ENCODE data around the gene ESPNL. TPM values are rescaled to one million over a fixed set of nuclear protein-coding genes. Genes with fewer than 3 reads are reported as not detected.

Gene ESPNL
- total RNA-seq, 1 experiment from 2014 or later: 1.1 TPM

- Mint-ChIP-seq H3K4me1 (no peaks in the 10 kb centered on the region), H3K27ac (no peak overlapping the region)
These were observed 26.2 kb downstream of the ESPNL start for GRCh38 chr2:238126338-238126737.

GRCh38 chr2:238126775-238127164 lies 26.6 kb downstream of the ESPNL start:
- no peaks in the 10 kb centered on the region for H3K4me1 Mint-ChIP-seq
- no peaks in the 10 kb centered on the region for H3K27me3 Mint-ChIP-seq (ENCODE audit: low read depth)
- no peaks in the 10 kb centered on the region for H3K36me3 Mint-ChIP-seq
- ChIA-PET POLR2A (no interaction called here), CTCF (interaction anchor here (0.6 to 2.7 kb wide), 15 partner anchors 12 to 614 kb away, joined by 3 to 41 read pairs (median 4); partner anchors contain the start of gene KLHL30)
- no peak overlapping the region for H3K27ac Mint-ChIP-seq
- no peaks in the 10 kb centered on the region for H3K9me3 Mint-ChIP-seq
- TF ChIP-seq CREM (CRISPR knock-in tag; IDR thresholded peaks at IDR 0.05): no peak
- no peak for TF ChIP-seq RELA (CRISPR knock-in tag; IDR thresholded peaks at IDR 0.05; ENCODE audit: borderline replicate concordance)
- TF ChIP-seq ZNF317 (CRISPR knock-in tag; IDR thresholded peaks at IDR 0.05; ENCODE audit: borderline replicate concordance, low read depth): no peak
- no peak for TF ChIP-seq ZNF138 (CRISPR knock-in tag; conservative IDR thresholded peaks at IDR 0.05)
- TF ChIP-seq USF2 (CRISPR knock-in tag; IDR thresholded peaks at IDR 0.05): no peak
- no peak for TF ChIP-seq NFATC4 (CRISPR knock-in tag; IDR thresholded peaks at IDR 0.05)
- no peak for ATAC-seq
- no peak overlapping the region for H3K4me3 Mint-ChIP-seq
- no peak for DNase-seq (ENCODE audit: low spot score)

More at GRCh38 chr2:238126338-238126737, 26.2 kb downstream of the ESPNL start:
- H3K27me3 Mint-ChIP-seq (ENCODE audit: low read depth): no peaks in the 10 kb centered on the region
- H3K4me3 Mint-ChIP-seq: no peak overlapping the region
- H3K9me3 Mint-ChIP-seq: no peaks in the 10 kb centered on the region
- DNase-seq (ENCODE audit: low spot score) (no peak), ATAC-seq (no peak)
- H3K36me3 Mint-ChIP-seq: no peaks in the 10 kb centered on the region
- ChIA-PET CTCF (interaction anchor here (0.8 kb wide), 1 partner anchor 13 kb away, joined by 3 read pairs; no protein-coding TSS in a partner anchor), POLR2A (no interaction called here)
- TF ChIP-seq, protein P1, sequence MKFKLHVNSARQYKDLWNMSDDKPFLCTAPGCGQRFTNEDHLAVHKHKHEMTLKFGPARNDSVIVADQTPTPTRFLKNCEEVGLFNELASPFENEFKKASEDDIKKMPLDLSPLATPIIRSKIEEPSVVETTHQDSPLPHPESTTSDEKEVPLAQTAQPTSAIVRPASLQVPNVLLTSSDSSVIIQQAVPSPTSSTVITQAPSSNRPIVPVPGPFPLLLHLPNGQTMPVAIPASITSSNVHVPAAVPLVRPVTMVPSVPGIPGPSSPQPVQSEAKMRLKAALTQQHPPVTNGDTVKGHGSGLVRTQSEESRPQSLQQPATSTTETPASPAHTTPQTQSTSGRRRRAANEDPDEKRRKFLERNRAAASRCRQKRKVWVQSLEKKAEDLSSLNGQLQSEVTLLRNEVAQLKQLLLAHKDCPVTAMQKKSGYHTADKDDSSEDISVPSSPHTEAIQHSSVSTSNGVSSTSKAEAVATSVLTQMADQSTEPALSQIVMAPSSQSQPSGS (CRISPR knock-in tag; IDR thresholded peaks at IDR 0.05; ENCODE audit: borderline replicate concordance, low read depth): no peak
- no peak for TF ChIP-seq E2F5 (CRISPR knock-in tag; IDR thresholded peaks at IDR 0.05)
- TF ChIP-seq ZNF263 (CRISPR knock-in tag; IDR thresholded peaks at IDR 0.05; ENCODE audit: low read depth): no peak
- no peak for TF ChIP-seq ZBTB21 (CRISPR knock-in tag; IDR thresholded peaks at IDR 0.05; ENCODE audit: borderline replicate concordance)
- no peak for TF ChIP-seq SMAD3 (CRISPR knock-in tag; IDR thresholded peaks at IDR 0.05; ENCODE audit: borderline replicate concordance)
- no peak for TF ChIP-seq IRF2 (CRISPR knock-in tag; IDR thresholded peaks at IDR 0.05; ENCODE audit: borderline replicate concordance, low read depth)
- no peak for TF ChIP-seq NFYB (CRISPR knock-in tag; conservative IDR thresholded peaks at IDR 0.05; ENCODE audit: low read depth)
- TF ChIP-seq GTF2I (CRISPR knock-in tag; conservative IDR thresholded peaks at IDR 0.05): no peak
- TF ChIP-seq SOX15 (CRISPR knock-in tag; IDR thresholded peaks at IDR 0.05): no peak
- TF ChIP-seq ELF4 (CRISPR knock-in tag; IDR thresholded peaks at IDR 0.05; ENCODE audit: low read depth): no peak
- TF ChIP-seq, protein P2, sequence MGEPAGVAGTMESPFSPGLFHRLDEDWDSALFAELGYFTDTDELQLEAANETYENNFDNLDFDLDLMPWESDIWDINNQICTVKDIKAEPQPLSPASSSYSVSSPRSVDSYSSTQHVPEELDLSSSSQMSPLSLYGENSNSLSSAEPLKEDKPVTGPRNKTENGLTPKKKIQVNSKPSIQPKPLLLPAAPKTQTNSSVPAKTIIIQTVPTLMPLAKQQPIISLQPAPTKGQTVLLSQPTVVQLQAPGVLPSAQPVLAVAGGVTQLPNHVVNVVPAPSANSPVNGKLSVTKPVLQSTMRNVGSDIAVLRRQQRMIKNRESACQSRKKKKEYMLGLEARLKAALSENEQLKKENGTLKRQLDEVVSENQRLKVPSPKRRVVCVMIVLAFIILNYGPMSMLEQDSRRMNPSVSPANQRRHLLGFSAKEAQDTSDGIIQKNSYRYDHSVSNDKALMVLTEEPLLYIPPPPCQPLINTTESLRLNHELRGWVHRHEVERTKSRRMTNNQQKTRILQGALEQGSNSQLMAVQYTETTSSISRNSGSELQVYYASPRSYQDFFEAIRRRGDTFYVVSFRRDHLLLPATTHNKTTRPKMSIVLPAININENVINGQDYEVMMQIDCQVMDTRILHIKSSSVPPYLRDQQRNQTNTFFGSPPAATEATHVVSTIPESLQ (CRISPR knock-in tag; IDR thresholded peaks at IDR 0.05): no peak

Data from WTC11 (cell line).